Lower leg skin (tissue), 3 donors: Measurements from ENCODE around the gene CASKIN2.
"Not testable (repeated sequence)": the region's sequence is repeated elsewhere in the genome, so short reads cannot be mapped to it uniquely, and the experiment has no call there.

Source experiments
- POLR2A ChIP-seq, 2 donors: fragments of 450-650 bp; IDR thresholded peaks; one replicate each; pipeline ENCODE4 v1.6.1; 2016 to 2017; ENCODE audit warnings: antibody characterized with exemption in 2 of 2, mild to moderate bottlenecking in 1 of 2, moderate library complexity in 1 of 2
- TF ChIP-seq, protein P1 (sequence below), 3 donors: fragments of 450-650 bp; IDR thresholded peaks; one replicate each; pipeline ENCODE4 v1.5.1; 2016; ENCODE audit warnings: antibody characterized with exemption in 3 of 3, mild to moderate bottlenecking in 3 of 3, moderate library complexity in 2 of 3

DNA sequence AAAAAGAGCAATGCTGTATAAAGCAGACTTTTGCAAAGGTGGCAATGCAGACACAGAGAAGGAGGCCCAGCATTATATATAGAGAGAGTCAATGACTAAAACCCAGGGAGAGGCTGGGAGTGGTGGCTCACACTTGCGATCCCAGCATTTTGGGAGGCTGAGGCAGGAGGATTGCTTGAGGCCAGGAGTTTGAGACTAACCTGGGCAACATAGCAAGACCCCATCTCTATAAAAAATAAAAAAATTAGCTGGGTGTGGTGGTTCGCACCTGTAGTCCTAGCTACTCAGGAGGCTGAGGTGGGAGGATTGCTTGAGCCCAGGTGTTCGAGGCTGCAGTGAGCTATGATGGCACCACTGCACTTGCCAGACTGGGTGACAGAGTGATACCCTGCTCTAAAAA is 60.7 kb downstream of the CASKIN2 start:
- TF ChIP-seq, protein P1, sequence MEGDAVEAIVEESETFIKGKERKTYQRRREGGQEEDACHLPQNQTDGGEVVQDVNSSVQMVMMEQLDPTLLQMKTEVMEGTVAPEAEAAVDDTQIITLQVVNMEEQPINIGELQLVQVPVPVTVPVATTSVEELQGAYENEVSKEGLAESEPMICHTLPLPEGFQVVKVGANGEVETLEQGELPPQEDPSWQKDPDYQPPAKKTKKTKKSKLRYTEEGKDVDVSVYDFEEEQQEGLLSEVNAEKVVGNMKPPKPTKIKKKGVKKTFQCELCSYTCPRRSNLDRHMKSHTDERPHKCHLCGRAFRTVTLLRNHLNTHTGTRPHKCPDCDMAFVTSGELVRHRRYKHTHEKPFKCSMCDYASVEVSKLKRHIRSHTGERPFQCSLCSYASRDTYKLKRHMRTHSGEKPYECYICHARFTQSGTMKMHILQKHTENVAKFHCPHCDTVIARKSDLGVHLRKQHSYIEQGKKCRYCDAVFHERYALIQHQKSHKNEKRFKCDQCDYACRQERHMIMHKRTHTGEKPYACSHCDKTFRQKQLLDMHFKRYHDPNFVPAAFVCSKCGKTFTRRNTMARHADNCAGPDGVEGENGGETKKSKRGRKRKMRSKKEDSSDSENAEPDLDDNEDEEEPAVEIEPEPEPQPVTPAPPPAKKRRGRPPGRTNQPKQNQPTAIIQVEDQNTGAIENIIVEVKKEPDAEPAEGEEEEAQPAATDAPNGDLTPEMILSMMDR (IDR thresholded peaks at IDR 0.05), result not testable (repeated sequence)
- not testable (repeated sequence) for TF ChIP-seq POLR2A (IDR thresholded peaks at IDR 0.05)
